Inferior parietal cortex (tissue), 1 donor: ENCODE data around the gene RNU6-1.

ENCODE experiments used
- DNase-seq: peaks from one replicate; pipeline ENCODE4 v3.0.0-alpha.2; 2016; ENCODE audit errors: extremely low spot score

Gene RNU6-1

DNA sequence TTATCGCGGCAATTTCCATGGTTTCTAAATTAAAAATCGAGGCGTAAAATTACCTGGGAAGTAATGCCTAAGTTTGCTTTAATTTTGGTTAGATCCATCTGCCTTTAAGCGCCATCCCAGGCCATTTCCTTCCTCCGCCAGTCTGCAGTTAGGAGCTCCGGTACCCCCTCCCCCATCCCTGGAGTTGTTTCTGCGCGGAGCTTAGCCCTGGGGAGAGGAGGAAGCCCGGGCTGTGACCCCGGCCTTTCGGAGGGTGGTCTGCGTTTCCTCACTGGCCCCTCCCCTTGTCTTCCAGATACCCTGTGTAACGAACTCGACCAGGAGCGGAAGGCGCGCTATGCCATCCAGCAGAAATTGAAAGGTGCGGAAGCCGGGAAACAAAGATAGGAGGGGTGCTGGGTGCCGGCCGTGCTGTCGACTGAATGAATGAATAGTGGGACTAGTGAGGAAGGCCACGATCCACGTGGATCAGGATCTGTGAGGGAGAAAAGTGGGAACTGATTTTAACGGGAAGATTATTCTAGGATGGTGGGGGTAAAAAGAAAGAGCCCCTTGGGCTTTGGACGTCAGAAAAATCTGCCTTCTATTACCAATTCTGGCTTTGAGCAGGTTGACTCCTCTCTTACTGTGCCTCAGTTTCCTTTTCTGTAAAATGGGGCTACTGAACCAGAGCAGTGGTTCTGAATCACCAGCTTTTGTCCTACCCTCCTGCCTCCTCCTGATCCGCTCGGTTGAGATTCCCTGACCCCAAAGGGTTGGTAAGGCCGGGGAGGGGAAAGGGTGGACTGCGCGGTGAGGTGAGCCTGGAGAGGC lies 6.7 kb downstream of the RNU6-1 start:
- DNase-seq = no peak

GRCh38 chr15:67832031-67832551 lies 7.8 kb downstream of the RNU6-1 start:
- no peak for DNase-seq

- no peak for DNase-seq
Observed at GRCh38 chr15:67831363-67831762, 8.5 kb downstream of the RNU6-1 start.

DNA sequence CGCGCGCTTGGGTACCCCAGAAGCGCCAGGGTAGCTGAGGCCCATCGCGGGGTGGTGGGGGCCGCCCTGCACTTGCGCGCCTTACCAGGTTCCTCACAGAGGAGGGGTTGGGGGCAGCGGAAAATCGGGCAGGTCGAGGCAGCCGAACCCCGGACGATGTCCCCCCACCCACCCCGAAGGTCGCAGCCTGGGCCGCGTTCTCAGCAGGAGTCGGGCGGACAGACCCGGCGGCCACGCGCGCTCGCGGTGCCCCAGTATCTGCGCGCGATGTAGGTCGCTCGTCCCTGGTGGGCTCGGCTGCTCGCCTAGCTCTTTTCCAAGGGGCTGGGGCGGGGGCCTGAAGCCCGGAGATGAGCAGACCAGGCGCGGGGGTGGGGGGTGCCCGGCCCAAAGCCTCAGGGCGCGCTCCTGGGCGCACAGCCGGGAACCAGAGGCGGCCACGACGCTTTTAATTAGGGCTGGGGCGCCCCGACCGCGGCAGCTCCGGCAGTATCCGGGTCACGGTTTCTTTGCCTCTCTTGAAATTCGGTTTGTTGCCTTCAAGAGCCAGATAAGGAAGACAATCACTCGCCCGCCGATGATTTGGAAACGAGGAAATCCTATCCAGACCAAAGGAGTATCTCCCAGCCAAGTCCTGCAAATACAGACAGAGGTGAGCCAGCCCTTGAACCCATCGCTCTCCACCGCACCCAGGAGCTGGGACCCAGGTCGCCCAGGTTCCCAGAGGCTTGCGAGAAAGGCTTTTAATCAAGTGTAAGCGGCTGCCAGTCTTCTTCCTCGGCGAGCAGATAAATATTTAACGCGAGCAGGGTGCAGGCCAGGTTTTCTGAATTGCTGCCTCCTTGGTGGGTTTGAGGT lies 10.0 kb downstream of the RNU6-1 start:
- DNase-seq = no peak

- no peak for DNase-seq
Observed at GRCh38 chr15:67828969-67829646, 10.7 kb downstream of the RNU6-1 start.

DNA sequence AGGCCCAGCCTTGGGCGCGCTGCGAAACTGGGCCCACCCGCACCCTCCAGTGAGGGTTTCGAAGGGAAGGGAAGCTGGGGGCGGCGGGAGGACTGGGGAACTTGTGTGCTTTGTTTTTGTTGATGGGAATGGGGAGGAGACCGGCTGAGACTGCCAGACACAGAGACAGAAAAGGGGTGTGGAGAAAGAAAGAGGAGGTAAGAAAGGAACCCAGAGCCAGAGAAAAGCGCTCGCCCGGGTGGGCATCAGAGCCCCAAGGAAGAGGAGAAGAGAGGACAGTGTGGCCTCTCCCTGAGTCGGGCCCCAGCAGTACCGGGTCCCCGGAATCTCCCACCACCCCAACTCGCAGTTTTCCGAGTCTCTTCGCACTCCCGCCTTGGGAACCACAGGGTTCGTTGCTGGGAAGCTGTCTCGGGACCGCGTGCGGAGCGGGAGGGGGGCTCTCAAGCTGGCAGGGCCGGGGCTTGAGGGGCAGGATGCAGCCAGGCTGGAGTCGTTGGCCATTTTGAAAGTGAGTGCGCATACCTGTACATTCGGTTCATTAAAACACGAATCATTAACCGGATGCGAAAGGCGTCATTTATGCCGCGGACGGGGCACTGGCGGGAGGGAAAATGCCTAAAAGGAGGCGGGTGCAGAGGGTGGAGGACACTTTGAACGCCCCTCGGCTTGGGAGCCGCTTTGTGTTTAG lies 11.4 kb downstream of the RNU6-1 start:
- no peak for DNase-seq

- DNase-seq = no peak
Observed at GRCh38 chr15:67827562-67828277, 12.1 kb downstream of the RNU6-1 start.

DNA sequence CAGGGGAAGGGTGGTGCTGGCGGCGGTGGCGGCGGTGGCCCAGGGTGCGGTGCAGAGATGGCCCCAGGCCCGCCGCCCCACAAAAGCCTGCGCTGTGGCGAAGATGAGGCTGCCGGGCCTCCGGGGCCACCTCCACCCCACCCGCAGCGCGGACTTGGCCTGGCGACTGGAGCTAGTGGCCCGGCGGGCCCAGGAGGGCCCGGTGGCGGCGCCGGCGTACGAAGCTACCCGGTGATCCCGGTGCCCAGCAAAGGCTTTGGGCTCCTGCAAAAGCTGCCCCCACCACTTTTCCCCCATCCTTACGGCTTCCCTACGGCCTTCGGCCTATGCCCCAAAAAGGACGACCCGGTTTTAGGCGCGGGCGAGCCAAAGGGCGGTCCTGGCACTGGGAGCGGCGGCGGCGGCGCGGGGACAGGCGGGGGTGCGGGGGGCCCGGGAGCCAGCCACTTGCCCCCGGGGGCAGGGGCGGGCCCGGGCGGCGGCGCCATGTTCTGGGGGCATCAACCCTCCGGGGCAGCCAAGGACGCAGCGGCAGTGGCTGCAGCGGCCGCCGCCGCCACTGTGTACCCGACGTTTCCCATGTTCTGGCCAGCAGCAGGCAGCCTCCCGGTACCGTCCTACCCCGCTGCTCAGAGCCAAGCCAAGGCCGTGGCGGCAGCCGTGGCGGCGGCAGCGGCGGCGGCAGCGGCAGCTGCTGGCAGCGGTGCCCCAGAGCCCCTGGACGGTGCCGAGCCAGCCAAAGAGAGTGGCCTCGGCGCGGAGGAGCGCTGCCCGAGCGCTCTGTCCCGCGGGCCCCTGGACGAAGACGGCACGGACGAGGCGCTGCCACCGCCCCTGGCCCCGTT lies 12.9 kb downstream of the RNU6-1 start:
- DNase-seq = no peak

DNA sequence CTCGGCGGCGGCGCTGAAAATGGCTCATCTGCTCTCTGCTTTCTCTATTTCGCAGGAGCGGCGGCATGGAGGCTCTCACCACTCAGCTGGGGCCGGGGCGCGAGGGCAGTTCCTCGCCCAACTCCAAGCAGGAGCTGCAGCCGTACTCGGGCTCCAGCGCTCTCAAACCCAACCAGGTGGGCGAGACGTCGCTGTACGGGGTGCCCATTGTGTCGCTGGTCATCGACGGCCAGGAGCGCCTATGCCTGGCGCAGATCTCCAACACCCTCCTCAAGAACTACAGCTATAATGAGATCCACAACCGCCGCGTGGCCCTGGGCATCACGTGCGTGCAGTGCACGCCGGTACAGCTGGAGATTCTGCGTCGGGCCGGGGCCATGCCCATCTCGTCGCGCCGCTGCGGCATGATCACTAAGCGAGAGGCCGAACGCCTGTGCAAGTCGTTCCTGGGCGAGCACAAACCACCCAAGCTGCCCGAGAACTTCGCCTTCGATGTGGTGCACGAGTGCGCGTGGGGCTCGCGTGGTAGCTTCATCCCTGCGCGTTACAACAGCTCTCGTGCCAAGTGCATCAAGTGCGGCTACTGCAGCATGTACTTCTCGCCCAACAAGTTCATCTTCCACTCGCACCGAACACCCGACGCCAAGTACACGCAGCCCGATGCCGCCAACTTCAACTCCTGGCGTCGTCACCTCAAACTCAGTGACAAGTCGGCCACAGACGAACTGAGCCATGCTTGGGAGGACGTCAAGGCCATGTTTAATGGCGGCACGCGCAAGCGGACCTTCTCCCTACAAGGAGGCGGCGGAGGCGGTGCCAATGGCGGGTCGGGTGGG lies 13.7 kb downstream of the RNU6-1 start:
- DNase-seq = no peak

- DNase-seq = no peak
Observed at GRCh38 chr15:67824976-67825880, 14.6 kb downstream of the RNU6-1 start, which contains the start of gene SKOR1. Gene SKOR1 (plus strand): TSS chr15:67825509. CDS start chr15:67825603, 94 bp downstream.

DNA sequence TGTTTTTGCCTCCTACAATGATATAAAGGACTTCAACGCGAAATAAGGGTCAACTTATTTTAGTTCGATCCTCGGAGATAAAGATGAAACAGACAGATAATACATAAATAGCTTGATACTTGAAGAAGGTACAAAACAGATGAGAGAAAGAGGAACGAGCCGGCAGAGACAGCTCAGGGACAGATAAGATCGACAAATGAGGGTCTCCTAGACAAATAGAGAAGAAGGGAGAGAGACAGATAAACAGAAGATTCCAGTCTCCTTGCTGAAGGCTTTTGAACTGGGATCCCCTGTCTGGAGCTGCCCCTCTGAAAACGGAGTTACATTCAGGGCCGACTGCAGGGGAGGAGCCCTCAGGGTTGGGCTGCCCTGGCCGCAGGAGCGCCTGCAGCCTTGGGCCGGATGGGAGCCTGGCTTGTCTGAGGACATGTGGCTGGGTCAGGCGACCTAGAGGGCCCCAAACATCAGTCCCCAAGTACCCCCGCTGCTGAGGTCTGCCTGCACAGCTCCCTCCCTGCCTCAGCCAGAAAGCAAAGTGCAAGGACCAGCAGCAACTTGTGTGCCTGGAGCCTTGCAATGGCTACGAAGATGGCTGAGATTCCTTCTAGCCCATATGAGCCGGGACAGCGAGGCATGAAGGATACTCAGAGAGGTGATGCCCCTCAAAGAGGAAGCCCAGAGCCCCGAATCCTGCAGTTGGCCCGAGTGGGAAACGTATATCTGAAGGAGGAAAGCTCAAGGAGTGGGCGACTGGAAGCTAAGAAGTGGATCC lies 15.5 kb downstream of the RNU6-1 start:
- DNase-seq = no peak

DNA sequence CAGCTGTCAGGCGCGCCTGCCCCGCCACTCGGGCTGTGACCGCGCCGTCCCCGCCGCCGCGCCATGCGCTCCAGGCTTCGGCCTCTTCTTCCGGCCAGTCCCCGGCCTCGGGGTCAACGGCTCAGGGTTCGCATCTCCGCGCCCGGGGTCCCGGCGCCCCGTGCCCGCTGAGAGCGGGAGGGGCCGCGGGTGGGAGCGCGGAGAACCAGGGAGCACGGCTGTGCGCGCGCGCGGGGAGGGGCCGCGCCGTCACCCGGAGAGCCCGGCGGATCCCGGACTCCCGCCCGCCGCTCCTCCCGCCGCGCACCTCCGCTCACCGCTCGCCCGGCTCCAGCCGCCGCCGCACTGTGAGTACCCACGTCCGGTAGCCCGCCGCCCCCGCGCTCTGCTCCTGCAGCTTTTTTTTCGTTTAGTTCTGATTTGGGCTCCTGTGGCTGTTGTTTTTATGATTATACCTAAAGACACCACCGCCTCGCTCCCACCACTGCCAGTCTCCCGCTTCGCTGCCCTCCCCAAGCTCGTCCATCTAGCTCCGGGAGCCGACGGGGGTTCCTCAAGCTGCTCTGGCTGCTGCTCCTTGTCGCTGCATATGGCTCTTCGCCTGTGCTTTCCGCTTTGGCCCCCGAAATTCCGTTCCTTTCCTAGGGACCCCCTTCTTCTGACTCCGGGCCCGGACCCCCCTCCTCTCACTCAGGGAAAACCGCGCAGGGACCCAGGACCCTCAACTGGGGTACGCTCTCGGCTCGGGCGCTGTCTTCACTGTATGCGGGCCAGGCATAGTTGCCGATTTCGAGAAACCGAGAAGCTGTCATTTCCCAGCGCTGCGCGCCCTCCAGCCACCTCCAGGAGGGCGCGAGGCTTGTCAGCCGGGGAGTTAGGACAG lies 16.3 kb downstream of the RNU6-1 start:
- no peak for DNase-seq

GRCh38 chr15:67822537-67823313 lies 17.1 kb downstream of the RNU6-1 start:
- no peak for DNase-seq

DNA sequence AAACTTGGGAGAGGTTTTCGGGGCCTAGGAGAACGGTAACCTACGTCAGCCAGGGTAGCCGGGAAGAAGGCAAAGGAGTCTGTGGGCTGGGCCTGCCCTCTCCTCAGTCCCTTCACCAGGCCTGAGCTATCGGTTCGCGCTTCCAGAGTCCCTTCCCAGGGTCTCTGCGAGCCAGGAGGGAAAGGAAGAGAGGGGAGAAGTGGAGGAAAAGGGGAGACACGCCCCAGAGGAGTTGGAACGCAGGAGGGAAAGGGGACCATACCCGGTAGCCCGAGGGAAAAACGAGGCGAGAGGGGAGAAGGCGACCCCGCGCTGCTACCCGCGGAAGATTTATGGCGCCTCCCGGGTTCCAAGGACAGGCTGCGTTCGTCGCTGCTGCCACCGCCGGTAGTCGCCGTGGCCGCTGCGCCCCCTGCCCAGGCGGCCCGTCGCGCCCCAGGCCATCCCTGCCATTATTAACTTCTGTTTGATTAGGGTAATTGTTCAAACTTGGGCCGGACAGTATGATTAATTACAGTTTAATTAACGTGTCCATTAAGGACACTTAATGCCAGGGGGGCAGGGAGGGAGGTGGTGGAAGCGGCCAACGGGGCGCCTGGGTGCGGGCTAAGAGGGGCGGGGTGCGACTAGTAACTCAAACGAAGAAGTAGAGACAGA lies 17.9 kb downstream of the RNU6-1 start:
- DNase-seq = no peak
